Activated T-helper 2 cell treated with anti-CD3 and anti-CD28 coated beads, Interferon-gamma antibody, Interleukin-2, Interleukin-4, amounts not matched to agents 10 μg/mL and 5 μg/mL and 100 μg/mL, durations not matched to agents 14 hours and 24 hours and 36 hours (primary cell): Measurements from ENCODE around the gene XRCC5. TPM values are rescaled to one million over a fixed set of nuclear protein-coding genes. Genes with fewer than 3 reads are reported as not detected.
"Not testable (repeated sequence)": the region's sequence is repeated elsewhere in the genome, so short reads cannot be mapped to it uniquely, and the experiment has no call there.

Source experiments
- DNase-seq: peaks from one replicate; pipeline ENCODE4 v3.0.0; 2021; ENCODE audit warnings: low spot score
- H3K27ac Mint-ChIP-seq: one replicate; pipeline ENCODE4 v1.8.0; 2021; ENCODE audit warnings: mixed read lengths
- H3K27me3 Mint-ChIP-seq: one replicate; pipeline ENCODE4 v1.8.0; 2021; ENCODE audit warnings: low read depth, mixed read lengths
- H3K36me3 Mint-ChIP-seq: one replicate; pipeline ENCODE4 v1.8.0; 2021; ENCODE audit warnings: low read depth, mixed read lengths
- H3K4me1 Mint-ChIP-seq: one replicate; pipeline ENCODE4 v1.8.0; 2021; ENCODE audit warnings: low read depth, mixed read lengths
- H3K4me3 Mint-ChIP-seq: one replicate; pipeline ENCODE4 v1.8.0; 2021; ENCODE audit warnings: low read depth, mild to moderate bottlenecking, moderate library complexity, mixed read lengths
- H3K9me3 Mint-ChIP-seq: one replicate; pipeline ENCODE4 v1.8.0; 2021; ENCODE audit warnings: mixed read lengths
- intact Hi-C: fragments of 100-400 bp; cut with micrococcal nuclease; formaldehyde crosslinking; loops from one replicate; pipeline ENCODE4 v1.15.1; 2023
- total RNA-seq: library from RNA; stranded (reverse); gene quantifications from 2 replicates; pipeline ENCODE4 v1.2.3, GENCODE V29; 2022

The XRCC5 gene
- total RNA-seq, 1 donor from 2014 or later, result 452 TPM

DNA sequence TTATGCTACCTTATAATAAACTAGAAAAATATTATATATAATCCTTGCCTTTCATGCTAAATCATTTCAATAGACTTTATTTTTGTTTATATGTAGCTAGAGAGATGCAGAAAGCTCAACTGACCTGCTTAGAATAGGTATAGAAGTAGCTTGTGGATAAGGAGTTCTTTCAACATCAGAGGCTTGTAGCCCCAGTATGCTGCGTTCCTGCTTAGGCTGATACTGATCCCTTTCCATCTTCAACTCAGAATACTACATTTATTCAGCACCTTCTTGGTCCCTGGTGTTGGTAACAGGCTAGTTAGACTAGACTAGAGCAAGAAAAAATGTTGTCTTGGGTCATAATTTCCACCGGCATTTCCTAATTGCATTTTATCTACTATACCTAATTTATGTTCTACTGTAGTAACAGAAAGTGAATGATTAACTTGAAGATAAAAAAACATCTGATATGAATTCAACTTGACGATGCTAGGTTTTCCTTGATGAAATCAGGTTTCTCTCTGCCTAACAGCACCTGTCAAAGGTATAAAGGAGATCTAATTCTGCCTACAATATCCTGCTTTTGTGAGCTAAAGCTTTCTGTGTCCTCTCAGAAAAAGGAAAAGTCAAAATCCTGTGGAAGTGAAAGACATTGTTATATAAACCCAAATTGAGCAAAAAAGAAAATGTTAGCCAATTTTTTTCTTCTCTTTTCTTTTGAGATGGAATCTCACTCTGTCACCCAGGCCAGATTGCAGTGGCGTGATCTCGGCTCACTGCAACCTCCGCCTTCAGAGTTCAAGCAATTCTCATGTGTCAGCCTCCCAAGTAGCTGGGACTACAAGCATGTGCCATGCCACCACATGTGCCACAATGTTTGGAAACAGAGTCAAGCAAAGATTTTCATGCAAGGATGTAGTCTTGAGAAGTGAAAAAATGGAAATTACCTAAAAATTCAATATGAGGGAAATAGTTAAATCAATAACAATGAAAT, 33.4 kb upstream of the XRCC5 start:
- Mint-ChIP-seq H3K27me3 (no peaks in the 10 kb centered on the region), H3K36me3 (peaks cover 29% of the 10 kb centered on the region), H3K4me1 (peaks cover 29% of the 10 kb centered on the region), H3K27ac (no peak overlapping the region), H3K9me3 (no peaks in the 10 kb centered on the region), H3K4me3 (no peak overlapping the region)
- intact Hi-C loops, result no loop called here
- no peak for DNase-seq

DNA sequence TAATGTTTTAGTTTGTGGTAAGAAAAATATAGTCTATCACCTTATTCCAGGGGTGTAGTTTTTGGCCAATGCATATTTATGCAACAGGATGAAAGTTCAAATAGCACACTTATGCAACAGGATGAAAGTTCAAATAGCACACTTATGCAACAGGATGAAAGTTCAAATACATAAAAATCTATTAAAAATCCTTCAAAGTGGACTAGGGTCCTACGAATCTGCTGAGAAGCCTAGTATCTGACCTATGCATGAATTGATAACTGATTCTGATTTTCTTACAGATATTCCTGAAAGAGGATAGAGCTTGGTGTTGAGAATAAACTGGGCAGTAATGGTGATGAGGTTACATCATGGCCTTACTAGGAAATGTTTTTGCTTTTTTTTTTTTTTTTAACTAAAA, 30.4 kb upstream of the XRCC5 start:
- Mint-ChIP-seq H3K9me3 (no peaks in the 10 kb centered on the region), H3K4me3 (no peak overlapping the region), H3K27ac (no peak overlapping the region), H3K4me1 (peaks cover 51% of the 10 kb centered on the region), H3K36me3 (peaks cover 23% of the 10 kb centered on the region), H3K27me3 (no peaks in the 10 kb centered on the region)
- DNase-seq, result no peak
- intact Hi-C loops, result no loop called here

DNA sequence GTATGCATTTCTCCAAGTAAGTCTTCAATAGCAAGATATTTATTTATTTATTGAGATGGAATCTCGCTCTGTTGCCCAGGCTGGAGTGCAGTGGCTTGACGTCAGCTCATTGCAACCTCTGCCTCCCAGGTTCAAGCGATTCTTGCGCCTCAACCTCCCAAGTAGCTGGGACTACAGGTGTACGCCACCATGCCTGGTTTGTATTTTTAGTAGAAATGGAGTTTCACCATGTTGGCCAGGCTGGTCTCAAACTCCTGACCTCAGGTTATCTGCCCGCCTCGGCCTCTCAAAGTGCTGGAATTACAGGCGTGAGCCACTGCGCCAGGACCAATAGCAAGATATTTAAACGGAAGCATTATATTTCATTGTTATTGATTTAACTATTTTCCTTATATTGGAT, 29.1 kb upstream of the XRCC5 start:
- H3K9me3 Mint-ChIP-seq, DNase-seq, H3K27ac Mint-ChIP-seq, H3K27me3 Mint-ChIP-seq: not testable (repeated sequence)
- peaks cover 12% of the 10 kb centered on the region for H3K36me3 Mint-ChIP-seq
- H3K4me1 Mint-ChIP-seq, result peaks cover 50% of the 10 kb centered on the region
- H3K4me3 Mint-ChIP-seq, result peak overlapping the region; percentile 33
- intact Hi-C loops, result loop anchor here (5.0 to 10.0 kb wide), 2 partner anchors 42 to 45 kb away; no protein-coding TSS in a partner anchor

DNA sequence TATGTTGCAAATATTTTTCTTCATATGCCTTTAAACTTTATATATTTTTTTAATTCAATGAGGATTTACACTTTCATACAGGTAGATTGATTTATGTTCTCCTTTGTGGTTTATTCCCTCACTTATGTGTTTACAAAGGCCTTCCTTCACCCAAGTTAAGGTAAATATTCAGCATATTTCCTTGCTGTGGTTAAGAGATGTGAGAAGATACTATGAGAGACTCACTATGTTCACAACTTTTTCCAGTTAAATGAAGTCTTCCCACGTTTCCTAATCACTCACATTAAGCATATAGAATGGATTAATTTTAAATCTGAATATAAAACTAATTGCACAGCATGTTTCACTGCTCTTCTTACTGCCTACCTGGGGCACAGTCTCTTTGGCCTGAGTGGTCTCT, 28.1 kb upstream of the XRCC5 start:
- intact Hi-C loops, result loop anchor here (5.0 to 10.0 kb wide), 2 partner anchors 41 to 46 kb away; no protein-coding TSS in a partner anchor
- H3K27me3 Mint-ChIP-seq, result no peaks in the 10 kb centered on the region
- peaks cover 45% of the 10 kb centered on the region for H3K4me1 Mint-ChIP-seq
- no peaks in the 10 kb centered on the region for H3K9me3 Mint-ChIP-seq
- H3K36me3 Mint-ChIP-seq, result peaks cover 6% of the 10 kb centered on the region
- H3K27ac Mint-ChIP-seq, result peak overlapping the region; percentile 80
- no peak for DNase-seq
- H3K4me3 Mint-ChIP-seq, result peak overlapping the region; percentile 92

DNA sequence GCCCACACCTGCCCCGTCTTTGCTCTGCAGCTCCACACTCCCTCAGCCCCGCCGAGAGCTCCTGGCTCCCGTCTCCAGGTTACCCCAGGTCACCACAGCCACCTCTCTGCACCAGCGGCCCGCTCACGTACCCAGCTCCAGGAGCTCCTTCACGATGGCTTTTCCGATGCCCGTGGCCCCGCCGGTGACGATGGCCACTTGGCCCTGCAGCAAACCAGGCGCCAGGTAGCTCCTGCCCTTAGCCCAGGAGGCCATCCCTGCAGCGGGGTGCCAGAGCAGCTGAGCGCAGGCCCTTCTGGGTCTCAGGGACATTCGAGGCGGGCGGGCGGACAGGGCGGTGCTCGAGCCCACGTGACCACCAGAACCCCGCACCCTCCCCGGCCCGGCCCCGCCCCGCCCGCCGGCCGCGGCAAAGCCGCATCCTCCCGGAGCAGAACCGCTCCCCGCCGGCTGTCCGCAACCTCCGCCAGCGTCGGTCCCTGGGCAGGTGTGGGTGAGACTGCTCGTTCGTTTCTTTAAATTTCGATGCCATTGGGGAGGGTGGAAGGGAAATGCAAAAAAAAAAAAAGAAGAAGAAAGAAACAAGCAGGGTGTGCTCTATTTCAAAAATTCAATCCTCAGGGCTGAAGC, 27.5 kb upstream of the XRCC5 start, which contains the start of the genes PECR and TMEM169:
TSS of gene PECR (minus strand) at position 323 of the 630 bp plus-strand sequence. CDS start at position 255, 68 bp downstream.
TSS of gene TMEM169 (plus strand) at position 433 of the 630 bp plus-strand sequence. CDS start 14,045 bp downstream, outside the sequence.
- intact Hi-C loops, result loop anchor here (5.0 to 10.0 kb wide), 2 partner anchors 41 to 47 kb away; no protein-coding TSS in a partner anchor

DNA sequence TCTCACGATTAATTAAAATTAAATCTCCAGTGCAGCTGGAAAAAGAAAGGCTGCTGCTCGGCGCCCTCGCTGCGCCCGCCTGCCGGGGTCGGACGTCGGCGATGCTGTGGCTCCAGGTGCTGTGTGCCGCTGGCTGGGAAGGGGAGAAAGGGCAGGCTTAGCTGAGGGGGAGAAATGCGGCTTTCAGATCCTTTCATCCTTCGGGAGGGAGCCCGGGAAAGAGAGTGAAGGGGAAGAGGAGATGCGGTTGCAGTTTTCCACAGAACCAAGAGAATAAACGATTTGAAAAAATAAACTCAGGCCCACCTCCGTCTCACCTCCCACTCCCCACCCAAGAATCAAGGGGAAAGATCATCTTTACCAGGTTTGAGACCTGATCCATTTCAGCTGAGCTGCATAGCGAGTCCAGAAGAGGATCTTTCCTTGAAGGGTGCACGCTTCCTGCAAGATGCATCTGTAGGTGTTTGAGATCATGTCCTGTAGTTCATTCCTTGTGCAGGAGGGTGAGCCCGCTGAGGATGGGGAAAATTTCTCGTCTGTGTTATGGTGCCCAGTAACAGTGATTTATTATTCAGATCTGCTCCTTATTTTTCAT, 26.9 kb upstream of the XRCC5 start:
- intact Hi-C loops, result loop anchor here (5.0 to 10.0 kb wide), 2 partner anchors 40 to 47 kb away; no protein-coding TSS in a partner anchor
- Mint-ChIP-seq H3K4me3 (peak overlapping the region; percentile 92), H3K4me1 (peaks cover 50% of the 10 kb centered on the region), H3K27me3 (no peaks in the 10 kb centered on the region), H3K36me3 (peaks cover 12% of the 10 kb centered on the region), H3K27ac (peak overlapping the region; percentile 81), H3K9me3 (no peaks in the 10 kb centered on the region)
- DNase-seq, result no peak

More for the DNA sequence above, 27.5 kb upstream of the XRCC5 start, which contains the start of the genes PECR and TMEM169:
- Mint-ChIP-seq H3K4me3 (peak within 1 kb of the TSS; percentile 92), H3K4me1 (peaks cover 46% of the 10 kb centered on the region), H3K27me3 (no peaks in the 10 kb centered on the region), H3K9me3 (no peaks in the 10 kb centered on the region), H3K27ac (peak within 1 kb of the TSS; percentile 81), H3K36me3 (peaks cover 9% of the 10 kb centered on the region)
- DNase-seq, result peak; percentile 73

DNA sequence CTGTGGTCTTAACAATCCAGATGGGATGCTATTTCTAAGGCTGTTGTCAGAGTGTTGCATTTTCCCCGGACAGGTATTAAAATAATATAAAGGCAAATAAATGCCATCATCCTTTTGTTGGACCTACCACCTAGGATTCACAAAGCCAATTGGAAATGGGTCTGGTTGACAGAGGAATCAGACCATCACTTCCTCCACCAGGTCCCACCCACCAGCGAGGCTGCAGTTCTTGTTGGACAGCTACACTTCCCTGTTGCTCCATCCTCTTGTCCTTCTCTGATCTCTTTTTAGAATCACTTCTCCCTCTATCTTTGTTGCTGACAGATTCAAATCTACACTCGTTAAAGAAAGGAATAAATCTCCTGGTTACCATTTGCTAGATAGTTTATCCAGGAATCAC, 26.3 kb upstream of the XRCC5 start:
- peak overlapping the region; percentile 92 for H3K4me3 Mint-ChIP-seq
- no peak for DNase-seq
- no peaks in the 10 kb centered on the region for H3K9me3 Mint-ChIP-seq
- no peaks in the 10 kb centered on the region for H3K27me3 Mint-ChIP-seq
- H3K36me3 Mint-ChIP-seq, result peaks cover 12% of the 10 kb centered on the region
- H3K4me1 Mint-ChIP-seq, result peaks cover 50% of the 10 kb centered on the region
- intact Hi-C loops, result loop anchor here (5.0 to 10.0 kb wide), 2 partner anchors 39 to 48 kb away; no protein-coding TSS in a partner anchor
- H3K27ac Mint-ChIP-seq, result peak overlapping the region; percentile 64

DNA sequence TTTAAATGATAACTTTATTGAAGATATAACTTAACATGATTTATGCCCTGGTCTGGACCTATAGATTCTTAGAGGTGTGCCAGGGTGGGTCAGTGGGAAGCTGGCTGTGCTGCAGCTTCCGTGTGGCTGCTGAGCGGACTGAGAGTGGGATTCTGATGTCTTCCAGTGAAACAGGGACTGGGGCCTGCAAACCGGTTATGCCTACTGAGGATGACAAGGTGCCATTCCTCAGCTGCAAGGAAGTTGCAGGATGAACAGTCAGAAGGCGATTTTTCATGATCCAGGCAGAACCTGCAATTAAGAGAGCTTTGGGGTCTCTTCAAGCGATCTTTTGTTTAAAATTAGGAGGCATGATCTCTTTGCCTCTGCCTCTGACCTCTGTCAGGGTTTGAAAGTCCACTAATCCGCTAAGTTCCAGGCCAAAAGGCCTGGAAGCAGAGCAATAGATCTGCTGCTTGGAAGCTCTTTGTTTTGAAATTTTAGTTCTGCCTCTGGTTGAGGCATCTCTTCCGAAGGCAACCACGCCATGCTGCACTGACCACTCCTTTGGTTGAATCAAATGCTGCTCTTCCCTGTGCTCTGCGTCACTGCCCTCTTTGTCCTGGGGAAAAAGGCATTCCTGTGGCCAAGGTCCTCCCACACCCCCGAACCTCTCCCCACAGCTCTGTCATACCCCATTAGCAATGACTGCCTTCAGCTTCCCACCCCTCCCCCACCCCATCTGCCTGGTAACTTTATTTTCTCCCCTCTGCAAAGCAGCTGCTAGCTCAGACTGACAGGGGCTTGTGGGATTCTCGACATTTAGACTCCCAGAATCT, 25.5 kb upstream of the XRCC5 start:
- intact Hi-C loops, result loop anchor here (1.0 to 10.0 kb wide), 3 partner anchors 26 to 49 kb away; partner anchors contain the start of gene XRCC5
- Mint-ChIP-seq H3K27ac (peak overlapping the region; percentile 75), H3K27me3 (no peaks in the 10 kb centered on the region), H3K36me3 (peaks cover 12% of the 10 kb centered on the region), H3K9me3 (no peaks in the 10 kb centered on the region), H3K4me1 (peaks cover 50% of the 10 kb centered on the region), H3K4me3 (peak overlapping the region; percentile 9)
- no peak for DNase-seq

DNA sequence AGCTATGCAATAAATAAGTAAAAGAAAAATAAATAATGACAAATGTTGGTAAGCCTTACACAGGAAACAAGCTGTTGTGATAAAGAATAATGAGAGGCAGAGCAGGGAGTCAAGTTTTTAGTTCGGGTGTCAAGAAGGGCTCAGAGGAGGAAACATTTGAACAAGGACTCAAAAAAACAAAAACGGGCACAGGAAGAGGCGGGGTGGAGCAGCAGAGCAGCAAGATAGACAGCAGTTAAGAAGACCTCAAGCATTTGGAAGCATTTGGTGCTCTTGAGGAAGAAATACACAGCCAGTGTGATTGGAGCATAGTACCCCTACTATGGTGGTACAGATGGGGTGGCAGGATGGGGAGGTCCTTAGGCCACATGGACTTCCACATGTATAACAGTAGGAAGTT, 24.6 kb upstream of the XRCC5 start:
- Mint-ChIP-seq H3K4me3 (peak overlapping the region; percentile 70), H3K9me3 (no peaks in the 10 kb centered on the region), H3K27me3 (no peaks in the 10 kb centered on the region), H3K36me3 (peaks cover 12% of the 10 kb centered on the region), H3K27ac (peak overlapping the region; percentile 75), H3K4me1 (peaks cover 52% of the 10 kb centered on the region)
- no peak for DNase-seq
- intact Hi-C loops, result loop anchor here (1.0 to 10.0 kb wide), 3 partner anchors 25 to 50 kb away; partner anchors contain the start of gene XRCC5

DNA sequence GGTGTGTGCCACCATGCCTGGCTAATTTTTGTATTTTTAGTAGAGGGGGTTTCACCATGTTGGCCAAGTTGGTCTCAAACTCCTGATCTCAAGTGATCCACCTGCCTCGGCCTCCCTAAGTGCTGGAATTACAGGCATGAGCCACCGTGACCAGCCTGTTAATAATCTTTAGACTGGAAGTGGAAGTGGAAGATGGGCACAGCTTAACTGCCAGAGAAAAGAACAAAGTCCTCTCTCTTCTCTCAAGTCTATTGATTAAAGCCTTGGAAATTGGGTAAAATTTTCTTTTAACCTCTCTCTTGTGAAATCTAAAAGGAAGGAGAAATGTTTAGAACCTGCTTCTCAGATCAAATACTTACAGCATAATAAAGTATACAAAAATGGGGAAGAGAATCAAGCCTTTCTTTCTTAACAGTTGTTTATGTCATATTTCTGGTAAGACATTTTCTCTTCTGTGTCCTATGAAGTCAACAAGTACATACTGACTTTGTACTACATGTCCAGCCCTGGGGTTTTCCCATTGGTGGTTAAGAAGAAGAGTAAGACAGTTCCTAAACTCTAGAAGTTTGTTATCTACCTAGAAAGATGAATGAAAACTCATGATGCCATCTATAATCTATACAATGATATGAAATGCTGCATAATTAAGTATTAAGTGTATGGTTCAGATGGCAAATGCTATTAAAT, 22.8 kb upstream of the XRCC5 start:
- no peaks in the 10 kb centered on the region for H3K27me3 Mint-ChIP-seq

DNA sequence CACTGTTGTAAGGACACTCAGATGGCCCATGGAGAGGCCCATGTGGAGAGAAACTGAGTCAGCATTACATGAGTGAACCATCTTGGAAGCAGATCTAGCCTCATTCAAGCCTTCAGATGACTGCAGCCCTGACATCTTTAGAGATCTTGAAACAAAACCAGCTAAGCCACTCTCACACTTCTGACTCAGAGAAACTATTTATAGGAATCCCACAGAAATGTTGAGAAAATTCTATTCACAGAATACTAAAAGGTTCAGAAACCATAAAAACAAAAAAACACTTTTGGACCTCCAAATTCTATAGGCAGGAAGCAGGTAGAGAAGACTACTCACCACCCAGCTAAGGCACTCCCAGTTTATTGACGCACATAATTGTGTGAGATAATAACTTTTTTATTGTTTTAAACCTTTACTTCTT, 18.8 kb upstream of the XRCC5 start:
- Mint-ChIP-seq H3K36me3 (peaks cover 13% of the 10 kb centered on the region), H3K9me3 (no peaks in the 10 kb centered on the region), H3K4me3 (no peak overlapping the region), H3K27ac (no peak overlapping the region), H3K4me1 (peaks cover 20% of the 10 kb centered on the region), H3K27me3 (no peaks in the 10 kb centered on the region)
- intact Hi-C loops, result no loop called here
- DNase-seq, result no peak

More for the DNA sequence above, 22.8 kb upstream of the XRCC5 start:
- Mint-ChIP-seq H3K4me1 (peaks cover 56% of the 10 kb centered on the region), H3K9me3 (no peaks in the 10 kb centered on the region), H3K36me3 (peaks cover 15% of the 10 kb centered on the region), H3K27ac (peak overlapping the region; percentile 7), H3K4me3 (no peak overlapping the region)
- intact Hi-C loops, result loop anchor here (10.0 kb wide), 1 partner anchor 52 kb away; no protein-coding TSS in a partner anchor
- no peak for DNase-seq
